ENCODE data around the gene YEATS2. TPM values are rescaled to one million over a fixed set of nuclear protein-coding genes. Genes with fewer than 3 reads are reported as not detected.
A peak's percentile ranks its signal among the peaks of the same experiment; 100 is the strongest.

YEATS2 gene
- total and polyA plus RNA-seq, 2 donors from 2014 or later, result 4.7 to 20.5 TPM

- intact Hi-C loops (cut with DNase I), result no loop called here
- peak; percentile 9 for TF ChIP-seq CTCF (IDR thresholded peaks at IDR 0.05; ENCODE audit: borderline replicate concordance, extremely low read depth, insufficient read depth)
- DNase-seq (peak in 4 of 5 donors; percentile 78 to 81 (median 80)), FAIRE-seq (no peak)
- H3K4me1 ChIP-seq (ENCODE audit: control insufficient read depth in 2 of 3, insufficient read depth in 2 of 3, low read depth in 1 of 3, low read length in 3 of 3), result peaks cover 0 to 6% (median 3%) of the 10 kb centered on the region in 3 donors
- no peak within 1 kb of the TSS for H3K27ac ChIP-seq (ENCODE audit: low read depth in 2 of 2, low read length in 2 of 2)
- no peaks in the 10 kb centered on the region for H3K9me3 ChIP-seq (ENCODE audit: control insufficient read depth in 2 of 3, insufficient read depth in 1 of 3, low read length in 3 of 3)
- no peaks in the 10 kb centered on the region for H3K27me3 ChIP-seq (ENCODE audit: control insufficient read depth, insufficient read depth, low read length)
- peak within 1 kb of the TSS in 1 of 3 donors; percentile 34 for H3K9ac ChIP-seq (ENCODE audit: low read length in 3 of 3)
- peak within 1 kb of the TSS; percentile 16 to 49 (median 19) for H3K4me3 ChIP-seq (ENCODE audit: low read length in 3 of 3)
- peaks cover 0 to 10% (median 8%) of the 10 kb centered on the region in 3 donors for H3K36me3 ChIP-seq (ENCODE audit: control insufficient read depth in 2 of 3, insufficient read depth in 3 of 3, low read length in 3 of 3)
Measured at GRCh38 chr3:183825456-183826161, 128.0 kb downstream of the YEATS2 start, which contains the start of gene MAP6D1. MAP6D1 (minus strand) TSS chr3:183825577; CDS start chr3:183825547, 30 bp downstream.

DNA sequence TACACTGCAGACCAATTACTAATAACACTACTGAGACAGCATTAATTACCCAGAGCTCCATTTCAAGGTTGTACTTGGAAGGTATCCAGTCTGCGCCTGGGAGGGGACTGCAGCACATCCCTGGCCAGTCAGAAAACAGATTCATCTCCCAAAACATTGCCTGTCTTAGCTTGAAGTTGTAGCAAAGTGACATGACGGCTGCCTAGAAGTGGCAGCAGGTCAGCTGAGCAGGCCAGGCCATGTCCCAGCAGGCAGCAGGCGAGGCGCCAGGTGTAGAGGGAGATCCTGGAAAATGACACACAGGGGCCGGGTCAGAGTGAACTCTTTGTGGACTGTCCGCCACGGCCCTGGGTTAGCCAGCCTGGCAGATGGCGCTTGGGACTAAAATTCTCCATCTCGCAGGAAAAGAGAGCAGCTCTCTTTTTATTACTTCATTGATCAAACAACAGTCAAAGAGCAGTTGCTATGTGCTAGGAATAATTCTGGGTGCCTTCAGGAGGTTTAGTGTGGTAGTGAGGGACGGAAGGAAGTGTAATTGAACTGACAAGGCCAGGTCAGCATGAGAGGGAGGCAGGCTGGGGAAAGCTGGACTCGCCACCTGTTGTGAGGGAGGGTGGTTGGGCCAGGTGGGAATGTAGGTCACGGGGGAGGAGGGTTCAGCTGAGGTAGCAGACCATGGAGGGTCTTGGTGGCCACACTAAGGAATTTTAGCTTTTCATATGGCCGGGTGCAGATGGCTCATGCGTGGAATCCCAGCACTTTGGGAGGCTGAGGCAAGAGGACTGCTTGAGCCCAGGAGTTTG is 129.1 kb downstream of the YEATS2 start:
- intact Hi-C loops (cut with DNase I), result no loop called here
- peak in 2 of 5 donors; percentile 16 to 19 for DNase-seq
- H3K27me3 ChIP-seq (ENCODE audit: control insufficient read depth, insufficient read depth, low read length), result no peaks in the 10 kb centered on the region
- FAIRE-seq, result no peak
- no peak overlapping the region for H3K4me3 ChIP-seq (ENCODE audit: low read length in 3 of 3)
- peaks cover 0 to 10% (median 8%) of the 10 kb centered on the region in 3 donors for H3K36me3 ChIP-seq (ENCODE audit: control insufficient read depth in 2 of 3, insufficient read depth in 3 of 3, low read length in 3 of 3)
- H3K9ac ChIP-seq (ENCODE audit: low read length in 3 of 3), result no peak overlapping the region
- no peak overlapping the region for H3K27ac ChIP-seq (ENCODE audit: low read depth in 2 of 2, low read length in 2 of 2)
- no peaks in the 10 kb centered on the region for H3K9me3 ChIP-seq (ENCODE audit: control insufficient read depth in 2 of 3, insufficient read depth in 1 of 3, low read length in 3 of 3)
- TF ChIP-seq CTCF (IDR thresholded peaks at IDR 0.05; ENCODE audit: borderline replicate concordance, extremely low read depth, insufficient read depth), result no peak
- peaks cover 0 to 6% (median 3%) of the 10 kb centered on the region in 3 donors for H3K4me1 ChIP-seq (ENCODE audit: control insufficient read depth in 2 of 3, insufficient read depth in 2 of 3, low read depth in 1 of 3, low read length in 3 of 3)

DNA sequence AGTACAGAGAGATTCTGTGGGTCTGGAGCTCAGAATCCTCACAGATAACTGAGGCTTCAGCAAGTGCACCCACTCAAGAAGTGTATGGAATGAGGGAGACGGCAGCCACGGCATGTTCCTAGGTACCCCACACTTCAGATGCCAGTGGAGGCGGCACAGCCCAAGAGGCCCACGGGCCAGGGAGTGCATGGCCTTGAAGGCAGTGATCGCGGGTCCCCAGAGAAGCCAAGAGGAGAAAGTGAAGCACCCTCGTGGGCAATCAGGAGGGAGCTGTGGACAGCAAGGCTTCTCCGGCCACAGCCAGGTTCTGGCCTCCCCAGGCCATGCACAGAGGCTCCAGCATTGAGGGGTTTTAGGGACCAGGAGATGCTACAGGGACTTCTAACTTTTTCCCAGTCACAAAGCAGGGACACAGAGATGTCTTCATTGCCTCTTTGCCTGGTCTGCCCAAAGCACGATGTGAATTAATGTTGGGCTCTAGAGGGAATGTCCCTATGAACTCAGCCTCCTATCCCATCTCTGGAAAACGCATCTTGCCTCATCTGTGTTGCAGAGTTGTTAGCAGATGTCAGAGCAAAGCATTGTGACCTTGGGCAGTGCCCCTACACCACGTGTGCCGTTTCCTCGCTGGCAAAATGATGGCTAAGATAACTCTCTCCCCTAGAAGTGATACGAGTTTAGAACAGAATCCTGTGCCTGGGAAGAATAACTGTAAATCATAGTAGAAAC is 130.4 kb downstream of the YEATS2 start:
- no peak overlapping the region for H3K4me3 ChIP-seq (ENCODE audit: low read length in 3 of 3)
- intact Hi-C loops (cut with DNase I), result no loop called here
- H3K9me3 ChIP-seq (ENCODE audit: control insufficient read depth in 2 of 3, insufficient read depth in 1 of 3, low read length in 3 of 3), result no peaks in the 10 kb centered on the region
- peaks cover 0 to 6% (median 3%) of the 10 kb centered on the region in 3 donors for H3K4me1 ChIP-seq (ENCODE audit: control insufficient read depth in 2 of 3, insufficient read depth in 2 of 3, low read depth in 1 of 3, low read length in 3 of 3)
- DNase-seq (no peak), FAIRE-seq (no peak)
- no peaks in the 10 kb centered on the region for H3K27me3 ChIP-seq (ENCODE audit: control insufficient read depth, insufficient read depth, low read length)
- no peak for TF ChIP-seq CTCF (IDR thresholded peaks at IDR 0.05; ENCODE audit: borderline replicate concordance, extremely low read depth, insufficient read depth)
- no peak overlapping the region for H3K27ac ChIP-seq (ENCODE audit: low read depth in 2 of 2, low read length in 2 of 2)
- H3K36me3 ChIP-seq (ENCODE audit: control insufficient read depth in 2 of 3, insufficient read depth in 3 of 3, low read length in 3 of 3), result peaks cover 0 to 14% (median 13%) of the 10 kb centered on the region in 3 donors
- no peak overlapping the region for H3K9ac ChIP-seq (ENCODE audit: low read length in 3 of 3)

All from kidney (tissue), 14 donors.